Renal pelvis (tissue), 4 donors: Measurements from ENCODE around the gene PCDH9. TPM values are rescaled to one million over a fixed set of nuclear protein-coding genes. Genes with fewer than 3 reads are reported as not detected.

ENCODE experiments used
- DNase-seq: peaks from one replicate; pipeline ENCODE4 v3.0.0-alpha.2; 2013
- polyA plus RNA-seq, 3 donors: library from polyadenylated mRNA; unstranded; fragments of 120-200 nt; gene quantifications; one replicate each; pipeline ENCODE4 v1.2.1, GENCODE V29; 2013; ENCODE audit not compliant: insufficient read length in 3 of 3

Gene PCDH9
- polyA plus RNA-seq, 3 donors = 13.7 to 14.1 (median 13.7) TPM

GRCh38 chr13:67094078-67094477 is 136.1 kb downstream of the PCDH9 start:
- no peak for DNase-seq

DNA sequence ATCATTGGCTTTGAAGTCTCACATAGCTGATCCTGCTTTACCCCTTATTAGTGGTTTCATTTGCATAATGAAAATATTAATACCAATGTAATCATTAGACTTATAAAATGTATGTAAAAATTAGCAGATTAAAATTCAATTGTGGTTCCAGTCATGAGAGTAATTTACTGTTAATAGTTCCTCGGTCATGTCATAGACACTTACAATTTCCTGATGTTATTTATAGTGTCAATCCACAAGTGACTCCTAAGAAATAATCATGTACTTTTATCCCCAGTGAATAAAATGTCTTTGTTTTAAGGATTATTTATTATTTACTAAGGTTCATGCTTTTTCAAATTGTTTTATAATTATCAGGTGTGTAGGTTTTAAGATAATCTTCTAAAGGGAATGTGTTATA is 138.5 kb downstream of the PCDH9 start:
- DNase-seq = no peak

DNA sequence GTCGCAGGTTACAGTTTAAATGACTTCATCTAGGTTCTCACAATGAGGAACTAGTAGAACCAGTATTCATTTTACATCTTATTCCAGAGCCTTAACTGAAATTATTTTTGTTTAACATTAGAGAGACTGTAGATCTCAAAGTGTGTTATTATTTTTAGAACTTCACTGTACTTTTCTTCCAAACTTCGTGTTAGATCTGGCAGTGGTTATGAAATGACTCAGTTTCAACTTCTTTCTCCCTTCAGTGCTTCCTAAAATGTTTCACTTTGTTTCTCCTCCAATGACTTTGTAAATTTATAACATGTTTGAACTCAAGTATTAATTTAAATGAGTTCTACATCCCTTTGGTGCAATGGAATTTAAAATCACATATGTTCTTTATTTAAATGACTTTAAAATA is 139.3 kb downstream of the PCDH9 start:
- DNase-seq = no peak

DNA sequence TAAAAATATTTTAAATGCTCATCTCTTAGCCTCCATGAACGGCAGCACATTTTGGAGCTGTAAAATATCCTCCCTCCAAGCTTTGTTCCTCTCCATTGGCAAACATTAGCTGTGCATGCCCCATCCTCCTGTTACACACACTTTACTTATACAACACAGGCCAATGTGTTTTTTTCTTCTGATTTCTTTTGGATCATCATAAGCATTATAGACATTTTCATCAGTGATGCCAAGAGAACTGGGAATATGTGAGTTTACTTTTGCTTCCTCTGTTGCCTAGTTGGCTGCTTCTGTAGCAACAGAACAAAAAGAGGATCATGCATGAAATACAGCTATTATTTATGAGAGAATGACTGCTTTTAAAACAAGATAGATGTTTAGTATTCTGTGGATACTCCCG is 142.6 kb downstream of the PCDH9 start:
- no peak for DNase-seq

DNA sequence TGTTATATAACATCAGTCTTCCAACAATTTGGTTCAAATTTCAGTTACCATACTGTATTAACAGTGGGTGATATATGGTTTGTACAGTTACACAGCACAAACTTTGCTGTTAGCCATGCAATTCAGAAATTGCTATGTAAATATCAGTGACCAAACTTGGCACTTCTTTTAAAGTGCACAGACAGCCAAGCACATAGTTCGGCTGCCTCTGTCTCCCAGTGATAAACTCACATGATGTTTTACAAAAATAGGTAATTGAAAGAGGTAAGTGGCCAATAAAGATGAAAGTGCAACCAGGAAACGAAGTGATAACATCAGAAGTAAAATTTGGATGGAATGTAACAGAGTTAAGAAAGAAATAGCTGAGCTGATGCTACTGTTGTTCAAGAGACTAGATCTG is 143.9 kb downstream of the PCDH9 start:
- DNase-seq = no peak

DNA sequence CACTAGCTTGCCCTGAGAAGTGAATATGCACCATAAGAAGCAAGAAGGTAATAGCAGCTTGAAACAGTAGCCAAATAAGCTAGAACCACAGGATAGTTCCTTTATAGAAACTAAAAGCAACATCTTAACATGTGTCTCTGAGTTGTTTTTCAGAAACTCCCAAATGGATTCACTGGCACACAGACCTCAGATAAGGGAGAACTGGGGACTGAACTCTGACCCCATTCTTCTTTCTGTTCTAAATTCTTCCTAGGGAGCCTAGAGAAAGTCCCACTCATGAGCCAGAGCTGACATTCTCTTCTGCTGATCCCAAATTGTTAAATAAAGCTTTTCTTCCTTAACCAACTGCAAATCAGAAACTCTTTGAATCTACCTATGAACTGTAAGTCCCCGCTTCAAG is 146.1 kb downstream of the PCDH9 start:
- DNase-seq = no peak

- DNase-seq = no peak
Observed at GRCh38 chr13:67083519-67083918, 146.6 kb downstream of the PCDH9 start.

DNA sequence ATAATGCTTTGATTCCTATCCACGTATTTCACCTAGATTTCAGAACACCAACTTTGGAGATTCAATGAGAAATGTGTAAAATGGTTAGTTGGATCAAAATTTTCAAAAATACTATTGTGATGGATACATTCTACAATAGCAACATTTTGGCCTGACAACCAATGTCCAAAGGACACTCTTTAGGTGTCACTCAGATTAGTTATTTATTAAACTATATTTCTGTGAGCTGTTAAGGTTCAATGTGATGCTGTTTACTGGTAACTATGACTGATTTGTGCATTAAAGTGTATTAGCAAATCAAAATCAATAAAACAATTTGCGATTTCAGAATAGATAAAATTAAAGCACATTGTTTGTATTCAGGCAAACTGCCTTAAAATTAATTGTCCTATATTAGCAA is 149.8 kb downstream of the PCDH9 start:
- no peak for DNase-seq

- DNase-seq = no peak
Observed at GRCh38 chr13:67078062-67078461, 152.1 kb downstream of the PCDH9 start.

DNA sequence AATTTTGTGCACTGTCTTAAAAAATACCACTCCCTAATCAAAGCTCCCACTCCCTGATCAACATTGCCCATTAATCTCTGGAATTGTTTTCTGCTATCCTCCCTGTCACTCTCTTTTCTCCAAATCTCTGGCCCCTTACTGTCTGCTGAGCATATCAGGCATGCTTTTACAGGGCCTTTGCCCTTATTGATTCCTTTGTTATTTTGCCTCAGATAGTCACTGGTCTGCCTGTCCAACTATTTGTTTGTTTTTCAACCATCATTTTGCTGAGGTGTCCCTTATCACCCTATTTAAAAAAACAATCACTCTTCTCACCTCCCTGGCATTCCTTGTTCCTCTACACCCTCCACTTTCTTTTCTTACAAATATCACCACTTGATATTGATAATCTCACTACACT is 153.0 kb downstream of the PCDH9 start:
- no peak for DNase-seq

- no peak for DNase-seq
Observed at GRCh38 chr13:67076378-67076777, 153.8 kb downstream of the PCDH9 start.

DNA sequence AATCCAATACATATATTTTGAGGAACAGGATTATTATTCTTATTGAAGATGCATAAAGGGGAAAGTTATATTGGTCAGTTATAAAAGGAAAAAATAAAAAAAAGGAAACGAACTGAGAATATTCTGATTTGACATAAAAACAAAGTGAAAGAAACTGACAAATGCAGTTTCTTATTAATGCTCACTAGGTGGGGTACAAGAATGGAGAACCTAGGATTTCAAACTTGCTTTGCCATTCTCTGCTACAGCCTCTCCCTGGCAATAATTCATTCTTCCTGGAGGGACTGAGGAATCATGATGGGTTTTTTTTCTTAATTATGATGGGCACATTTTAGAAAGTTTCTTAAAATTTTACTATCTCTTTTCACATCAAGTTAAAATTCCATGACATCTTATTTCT is 154.9 kb downstream of the PCDH9 start:
- no peak for DNase-seq

DNA sequence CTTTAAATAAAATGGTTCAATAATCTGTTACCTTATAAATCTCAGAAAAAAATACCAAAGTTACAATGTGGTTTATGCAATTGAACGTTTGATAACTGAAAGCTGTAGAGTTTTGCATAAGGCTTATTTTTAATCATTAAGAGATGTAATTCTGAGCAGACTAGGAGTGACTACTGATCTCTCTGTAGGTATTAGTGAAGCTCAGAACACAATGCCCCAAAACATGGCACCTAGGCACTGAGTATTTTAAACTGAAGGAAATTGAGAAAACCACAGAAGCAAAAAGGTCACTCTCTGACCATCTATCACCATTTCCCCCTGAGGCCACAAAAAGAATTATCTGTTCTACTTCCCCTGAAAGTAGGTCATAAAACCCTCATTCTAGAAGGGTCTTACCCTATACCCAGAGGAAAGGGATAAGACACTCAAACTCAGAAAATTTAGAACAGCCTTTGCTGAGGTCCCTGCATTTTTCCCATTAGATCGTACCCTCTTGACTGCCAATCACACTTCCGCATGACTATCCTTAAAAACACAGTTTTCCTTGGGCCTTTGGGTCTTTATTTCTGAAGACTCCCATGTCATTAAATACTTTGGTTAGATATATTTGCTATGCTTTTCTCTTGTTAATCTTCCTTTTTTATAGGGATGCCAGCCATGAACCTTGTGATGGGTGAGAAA is 158.1 kb downstream of the PCDH9 start:
- DNase-seq = no peak

DNA sequence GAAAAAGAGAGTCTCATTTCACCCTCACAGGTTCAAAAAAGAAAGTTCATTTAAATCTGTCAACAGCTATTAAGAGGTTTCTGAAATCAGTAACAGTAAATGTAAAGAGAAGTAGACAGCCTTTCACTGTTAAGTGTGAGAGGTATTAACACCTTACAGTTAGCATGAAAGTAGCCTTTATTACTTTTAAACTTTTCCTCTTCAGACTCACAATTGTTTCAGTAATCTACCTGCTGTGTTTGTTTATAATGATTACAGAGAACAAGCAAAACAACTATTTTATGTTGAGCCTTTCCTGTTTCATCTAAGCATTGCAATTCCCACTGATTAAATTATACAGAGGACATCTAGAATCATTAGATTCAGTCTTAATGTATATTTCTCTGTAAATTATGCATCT is 159.8 kb downstream of the PCDH9 start:
- no peak for DNase-seq

DNA sequence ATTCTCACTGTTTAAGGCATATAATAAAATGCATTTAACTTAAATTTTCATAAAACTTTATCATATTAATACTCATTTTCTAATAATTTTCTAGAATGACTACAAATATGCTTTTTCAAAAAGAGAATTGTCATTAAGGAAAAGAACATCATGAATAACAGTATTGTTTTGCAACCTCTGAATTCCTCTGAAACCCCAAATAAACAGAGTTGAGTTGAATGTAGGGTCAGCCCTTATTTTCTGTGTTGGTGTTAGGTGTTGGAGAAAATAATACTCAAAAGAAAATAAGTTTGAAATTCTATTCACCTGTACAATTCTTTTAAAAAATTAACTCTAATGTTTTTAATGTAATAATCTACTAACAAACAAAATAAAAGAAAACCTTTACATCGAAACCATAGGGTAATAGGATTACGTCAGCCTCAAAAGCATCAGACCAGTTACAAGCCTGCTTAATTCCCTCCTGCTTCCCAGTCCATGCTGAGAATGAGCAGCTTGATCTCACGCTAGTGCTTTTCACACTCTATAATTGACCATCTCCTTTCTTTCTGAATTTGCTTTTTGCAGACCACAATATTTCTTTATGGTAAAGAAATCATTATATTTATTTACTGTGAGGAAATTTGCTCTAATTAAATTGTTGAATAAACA is 160.9 kb downstream of the PCDH9 start:
- DNase-seq = no peak

DNA sequence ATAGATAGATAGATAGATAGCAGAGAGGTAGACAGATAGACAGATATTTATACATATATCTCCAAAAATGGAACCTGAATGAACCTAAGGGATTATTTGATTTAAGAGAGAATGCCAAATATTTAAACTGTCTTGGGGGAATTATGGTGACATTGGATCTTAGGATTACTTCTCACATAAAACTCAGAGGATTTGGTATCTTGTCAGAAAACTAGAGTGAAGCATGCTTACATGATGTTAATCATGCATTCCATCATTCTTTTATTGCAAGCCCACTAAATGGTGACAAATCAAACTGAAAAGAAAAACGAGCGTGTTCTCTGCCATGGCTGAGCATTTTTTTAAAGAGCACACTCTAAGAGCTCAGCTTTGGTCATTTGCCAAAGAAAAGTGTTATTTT is 165.2 kb downstream of the PCDH9 start:
- DNase-seq = no peak

GRCh38 chr13:67063036-67063435 is 167.1 kb downstream of the PCDH9 start:
- no peak for DNase-seq

DNA sequence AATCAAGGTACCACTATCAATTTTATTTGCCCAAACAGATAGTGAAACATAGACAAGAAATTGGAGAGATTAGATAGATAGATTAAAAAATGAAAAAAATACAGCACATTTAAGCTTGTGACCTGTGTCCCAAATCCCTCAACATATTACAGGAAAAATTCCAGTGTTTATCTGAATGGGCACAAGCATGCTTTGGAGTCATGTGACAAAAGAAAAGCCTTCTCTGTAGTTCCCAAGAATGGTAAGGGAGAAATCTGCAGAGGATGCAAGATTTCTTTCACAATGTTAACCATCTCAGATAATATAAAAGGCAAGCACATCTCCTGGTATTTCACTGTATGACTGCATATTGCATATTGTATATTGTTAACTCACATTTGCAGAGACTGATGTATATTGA is 168.0 kb downstream of the PCDH9 start:
- no peak for DNase-seq

- no peak for DNase-seq
Observed at GRCh38 chr13:67061750-67062149, 168.4 kb downstream of the PCDH9 start.

DNA sequence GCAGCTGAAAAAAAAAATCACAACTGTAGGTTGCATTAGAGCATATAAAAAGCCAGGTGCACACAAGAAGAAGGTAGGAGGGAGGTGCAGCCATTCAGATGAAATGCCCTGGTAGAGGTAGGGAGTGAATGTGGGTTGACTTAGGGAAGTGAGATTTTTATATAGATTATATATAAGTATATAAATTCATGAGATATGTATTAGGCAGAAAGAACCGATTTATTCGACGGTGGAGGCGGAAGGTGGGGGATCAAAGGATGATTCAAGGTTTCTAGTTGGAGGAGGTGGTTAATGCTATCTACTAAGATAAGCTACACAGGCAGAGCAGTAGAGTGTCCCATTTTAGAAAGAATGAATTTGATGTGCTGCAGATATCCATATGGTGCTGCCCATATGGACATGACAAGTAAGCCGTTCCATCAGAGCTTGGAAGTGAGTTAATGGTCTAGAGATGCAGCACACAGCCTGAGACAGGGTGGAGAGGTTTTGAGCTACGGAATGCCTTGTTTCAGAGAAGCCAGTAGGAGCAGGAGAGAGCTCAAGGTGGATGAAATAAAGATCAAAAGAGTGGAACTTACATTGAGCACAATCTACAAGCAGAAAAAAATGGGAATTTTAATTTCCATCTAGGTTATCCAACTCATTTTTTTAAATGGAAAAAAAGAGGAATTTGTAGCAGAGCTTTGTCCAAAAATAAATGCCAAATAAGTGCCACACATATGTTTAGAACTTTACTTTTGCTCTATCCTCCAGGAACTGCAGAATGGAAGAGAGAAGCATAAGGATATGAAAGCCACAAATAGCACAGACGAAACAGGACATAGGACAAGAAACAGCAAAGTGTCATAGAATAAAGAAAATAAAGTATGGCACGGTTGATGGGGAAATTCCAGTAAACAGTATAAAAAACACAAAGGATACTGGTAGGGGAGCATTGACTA is 177.3 kb downstream of the PCDH9 start:
- no peak for DNase-seq

DNA sequence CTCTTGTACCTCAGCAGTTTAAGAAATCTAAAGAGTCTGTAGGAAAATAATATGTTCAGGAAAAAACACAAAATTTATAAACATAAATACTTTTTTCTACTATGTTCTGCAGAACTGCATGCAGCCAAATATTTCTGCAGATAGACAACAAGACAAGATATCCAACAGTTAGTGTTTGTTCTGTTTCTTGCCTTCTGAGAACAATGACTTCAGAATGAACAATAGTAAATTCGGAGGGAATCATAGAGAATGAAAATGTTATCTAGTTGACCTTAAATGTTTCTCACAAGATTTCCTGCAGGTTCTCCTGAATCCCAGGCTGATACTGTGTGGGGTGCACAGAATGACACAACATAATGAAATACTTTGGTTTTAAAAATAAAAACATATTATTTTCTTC is 180.4 kb downstream of the PCDH9 start:
- DNase-seq = no peak

- no peak for DNase-seq
Observed at GRCh38 chr13:67048821-67049150, 181.3 kb downstream of the PCDH9 start.
